KG1 (cell line): ENCODE data around the gene IL6.
"Not testable (repeated sequence)": the region's sequence is repeated elsewhere in the genome, so short reads cannot be mapped to it uniquely, and the experiment has no call there.

ENCODE experiments used
- DNase-seq: peaks from one replicate; lab custom pipeline; 2025; lab: John Stamatoyannopoulos, UW

IL6 gene

GRCh38 chr7:22727714-22728035, 675 bp downstream of the IL6 start:
- DNase-seq = no peak

- no peak for DNase-seq
Observed at GRCh38 chr7:22728401-22729029, 1.5 kb downstream of the IL6 start.

DNA sequence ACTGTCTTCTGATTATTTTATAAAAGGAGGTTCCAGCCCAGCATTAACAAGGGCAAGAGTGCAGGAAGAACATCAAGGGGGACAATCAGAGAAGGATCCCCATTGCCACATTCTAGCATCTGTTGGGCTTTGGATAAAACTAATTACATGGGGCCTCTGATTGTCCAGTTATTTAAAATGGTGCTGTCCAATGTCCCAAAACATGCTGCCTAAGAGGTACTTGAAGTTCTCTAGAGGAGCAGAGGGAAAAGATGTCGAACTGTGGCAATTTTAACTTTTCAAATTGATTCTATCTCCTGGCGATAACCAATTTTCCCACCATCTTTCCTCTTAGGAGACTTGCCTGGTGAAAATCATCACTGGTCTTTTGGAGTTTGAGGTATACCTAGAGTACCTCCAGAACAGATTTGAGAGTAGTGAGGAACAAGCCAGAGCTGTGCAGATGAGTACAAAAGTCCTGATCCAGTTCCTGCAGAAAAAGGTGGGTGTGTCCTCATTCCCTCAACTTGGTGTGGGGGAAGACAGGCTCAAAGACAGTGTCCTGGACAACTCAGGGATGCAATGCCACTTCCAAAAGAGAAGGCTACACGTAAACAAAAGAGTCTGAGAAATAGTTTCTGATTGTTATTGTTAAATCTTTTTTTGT, 2.3 kb downstream of the IL6 start:
- no peak for DNase-seq

- DNase-seq = no peak
Observed at GRCh38 chr7:22730066-22730710, 3.2 kb downstream of the IL6 start.

DNA sequence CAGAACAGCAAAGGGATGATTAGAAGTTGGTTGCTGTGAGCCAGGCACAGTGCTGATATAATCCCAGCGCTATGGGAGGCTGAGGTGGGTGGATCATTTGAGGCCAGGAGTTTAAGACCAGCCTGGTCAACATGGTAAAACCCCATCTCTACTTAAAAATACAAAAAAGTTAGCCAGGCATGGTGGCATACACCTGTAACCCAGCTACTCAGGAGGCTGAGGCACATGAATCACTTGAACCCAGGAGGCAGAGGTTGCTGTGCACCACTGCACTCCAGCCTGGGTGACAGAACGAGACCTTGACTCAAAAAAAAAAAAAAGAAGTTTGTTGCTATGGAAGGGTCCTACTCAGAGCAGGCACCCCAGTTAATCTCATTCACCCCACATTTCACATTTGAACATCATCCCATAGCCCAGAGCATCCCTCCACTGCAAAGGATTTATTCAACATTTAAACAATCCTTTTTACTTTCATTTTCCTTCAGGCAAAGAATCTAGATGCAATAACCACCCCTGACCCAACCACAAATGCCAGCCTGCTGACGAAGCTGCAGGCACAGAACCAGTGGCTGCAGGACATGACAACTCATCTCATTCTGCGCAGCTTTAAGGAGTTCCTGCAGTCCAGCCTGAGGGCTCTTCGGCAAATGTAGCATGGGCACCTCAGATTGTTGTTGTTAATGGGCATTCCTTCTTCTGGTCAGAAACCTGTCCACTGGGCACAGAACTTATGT, 4.1 kb downstream of the IL6 start:
- DNase-seq = no peak

DNA sequence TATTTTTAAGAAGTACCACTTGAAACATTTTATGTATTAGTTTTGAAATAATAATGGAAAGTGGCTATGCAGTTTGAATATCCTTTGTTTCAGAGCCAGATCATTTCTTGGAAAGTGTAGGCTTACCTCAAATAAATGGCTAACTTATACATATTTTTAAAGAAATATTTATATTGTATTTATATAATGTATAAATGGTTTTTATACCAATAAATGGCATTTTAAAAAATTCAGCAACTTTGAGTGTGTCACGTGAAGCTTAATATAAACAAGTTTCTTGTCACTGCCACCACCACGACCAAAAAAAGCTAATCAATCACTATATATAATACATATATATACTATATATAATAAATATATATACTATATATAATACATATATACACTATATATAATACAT, 4.8 kb downstream of the IL6 start:
- DNase-seq = no peak

DNA sequence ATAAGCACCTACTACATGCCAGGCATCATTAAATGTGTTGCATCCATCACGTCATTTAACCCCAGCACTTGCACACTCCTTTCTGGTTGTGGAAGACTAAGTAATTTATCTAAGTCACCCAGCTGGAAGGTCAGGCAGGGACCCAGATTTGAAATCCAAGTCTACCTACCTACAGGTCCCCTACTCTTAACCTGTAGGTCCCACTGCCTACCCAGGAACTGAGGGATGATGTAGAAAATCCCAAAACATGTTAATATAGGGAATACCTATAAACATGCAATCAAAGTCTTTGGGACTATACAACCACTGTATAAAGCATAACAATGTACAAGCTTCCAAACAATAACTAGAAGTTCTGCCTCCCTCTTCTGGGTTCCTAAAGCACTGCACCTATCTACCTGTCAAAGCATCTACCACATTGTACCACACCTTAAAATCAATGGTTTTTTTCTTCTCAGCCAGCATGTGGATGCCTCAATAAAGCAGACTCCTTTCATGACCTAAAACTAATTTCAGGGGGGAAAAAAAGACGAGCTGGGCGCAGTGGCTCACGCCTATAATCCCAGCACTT, 5.6 kb downstream of the IL6 start:
- no peak for DNase-seq

DNA sequence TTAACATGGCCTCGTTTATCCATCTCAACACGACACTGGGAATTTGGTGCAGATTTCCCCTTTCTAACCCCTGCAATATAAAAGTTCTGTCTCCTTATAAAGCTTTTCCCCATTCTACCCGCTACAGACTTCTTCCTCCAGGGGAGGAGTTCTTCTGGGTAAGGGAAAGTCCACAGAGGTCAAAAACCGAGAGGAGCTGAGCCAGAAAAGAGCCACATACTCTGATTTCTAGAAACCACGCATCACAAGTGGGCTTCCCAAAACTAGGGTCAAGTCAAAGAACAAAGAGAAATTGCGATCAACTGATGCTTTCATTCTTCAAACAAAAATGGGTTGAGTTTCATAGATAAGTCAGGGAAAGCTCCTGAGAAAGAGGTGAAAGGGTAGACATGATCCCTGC, 6.8 kb downstream of the IL6 start:
- DNase-seq = no peak

DNA sequence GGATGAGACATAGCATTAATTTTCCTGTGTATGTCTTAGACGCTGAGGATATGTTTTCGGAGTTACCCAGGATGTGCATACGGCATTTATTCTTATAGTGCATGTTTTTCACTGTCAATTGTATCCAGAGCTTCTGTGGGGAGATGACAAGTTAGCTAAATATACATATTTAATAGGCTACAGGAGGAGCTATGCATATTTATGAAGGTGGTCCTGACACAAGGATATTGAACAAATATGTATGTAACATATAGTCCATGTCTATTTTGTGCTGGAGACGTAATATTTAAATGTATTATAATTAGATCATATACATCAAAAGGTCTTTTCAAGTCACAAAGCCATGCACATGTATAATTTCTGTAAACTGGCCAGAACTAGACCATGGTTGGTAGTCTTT, 16.0 kb downstream of the IL6 start:
- no peak for DNase-seq

DNA sequence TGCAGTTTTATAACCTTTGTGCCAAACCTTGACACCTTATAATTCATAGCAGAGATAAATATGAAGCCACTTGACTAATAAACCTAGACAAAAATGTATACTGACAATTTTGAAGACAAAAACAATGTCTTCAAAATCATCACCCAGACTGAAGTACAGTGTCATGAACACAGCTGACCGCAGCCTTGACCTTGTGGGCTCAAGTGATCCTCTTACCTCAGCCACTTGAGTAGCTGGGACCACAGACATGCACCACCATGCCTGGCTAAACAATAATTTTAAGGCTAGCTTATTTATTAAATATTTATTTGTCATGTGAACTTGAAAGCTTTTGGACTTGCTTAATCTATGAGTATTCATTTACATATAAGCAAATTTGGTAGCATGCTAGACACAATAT, 24.3 kb downstream of the IL6 start:
- no peak for DNase-seq

DNA sequence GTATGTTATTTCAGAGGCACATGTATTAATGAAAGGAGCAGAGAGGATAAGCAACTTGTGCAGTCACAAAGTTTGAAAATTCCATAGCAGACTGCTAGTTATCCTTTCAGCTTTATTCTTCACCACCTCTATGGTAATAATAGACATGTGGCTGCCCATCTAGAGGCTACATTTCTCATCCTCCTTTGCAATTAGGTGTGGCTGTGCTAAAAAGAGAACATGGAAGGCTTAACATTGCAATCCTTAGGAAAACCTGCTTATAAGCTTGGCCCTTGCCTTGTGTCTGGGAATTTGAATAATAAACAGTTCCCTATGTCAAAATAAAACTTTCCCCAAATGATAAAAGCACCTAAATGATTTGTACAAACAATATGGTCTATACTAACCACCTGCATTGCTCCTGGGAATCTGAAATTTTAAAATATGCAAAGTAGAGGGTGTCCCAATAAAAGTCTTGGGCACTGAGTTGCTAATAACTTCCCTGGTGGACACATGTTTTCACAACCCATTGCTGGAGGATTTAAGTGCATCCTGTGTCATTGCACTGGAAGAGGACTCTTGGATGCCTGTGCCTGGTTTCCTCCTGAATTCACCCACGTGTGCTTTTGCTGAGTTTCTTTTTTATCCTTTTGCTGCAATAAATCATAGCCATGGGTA, 30.5 kb downstream of the IL6 start:
- no peak for DNase-seq

- DNase-seq = no peak
Observed at GRCh38 chr7:22758576-22758975, 31.6 kb downstream of the IL6 start.

DNA sequence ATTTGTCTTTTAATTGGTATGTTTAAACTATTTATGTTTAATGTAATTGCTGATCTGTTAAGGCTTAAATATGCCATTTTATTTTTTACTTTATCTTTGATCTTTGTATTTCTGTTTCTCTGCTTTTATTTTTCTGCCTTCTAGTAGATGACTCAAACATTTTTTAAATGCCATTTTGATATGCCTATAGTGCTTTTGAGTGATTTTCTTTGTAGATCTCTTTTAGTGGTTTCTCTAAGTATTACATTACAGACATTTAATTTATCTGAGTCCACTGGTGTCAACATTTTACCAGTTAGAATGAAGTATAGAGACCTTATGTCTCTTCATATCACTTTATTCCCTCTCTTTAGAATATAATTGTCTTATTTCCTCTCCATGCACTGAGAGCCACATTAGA, 32.7 kb downstream of the IL6 start:
- no peak for DNase-seq

DNA sequence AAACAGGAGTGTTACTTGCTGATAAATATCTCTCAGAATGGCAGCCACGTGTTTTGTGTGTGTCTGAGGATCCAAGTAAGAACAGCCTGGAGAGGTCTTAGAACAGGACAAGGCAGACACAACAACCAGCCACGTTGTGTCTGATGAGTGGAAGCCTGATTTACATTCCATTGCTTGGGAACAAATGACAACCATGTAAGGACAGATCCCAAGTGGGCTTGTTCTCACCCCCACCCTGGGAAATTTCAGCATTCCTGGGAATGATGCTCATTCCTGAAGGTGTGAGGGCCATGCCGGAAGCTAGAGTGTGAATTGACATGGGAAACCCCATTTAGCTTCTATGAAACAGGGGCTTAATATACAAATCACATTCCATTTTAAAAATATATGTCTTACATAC, 35.9 kb downstream of the IL6 start:
- no peak for DNase-seq

GRCh38 chr7:22765609-22766008, 38.6 kb downstream of the IL6 start:
- no peak for DNase-seq

DNA sequence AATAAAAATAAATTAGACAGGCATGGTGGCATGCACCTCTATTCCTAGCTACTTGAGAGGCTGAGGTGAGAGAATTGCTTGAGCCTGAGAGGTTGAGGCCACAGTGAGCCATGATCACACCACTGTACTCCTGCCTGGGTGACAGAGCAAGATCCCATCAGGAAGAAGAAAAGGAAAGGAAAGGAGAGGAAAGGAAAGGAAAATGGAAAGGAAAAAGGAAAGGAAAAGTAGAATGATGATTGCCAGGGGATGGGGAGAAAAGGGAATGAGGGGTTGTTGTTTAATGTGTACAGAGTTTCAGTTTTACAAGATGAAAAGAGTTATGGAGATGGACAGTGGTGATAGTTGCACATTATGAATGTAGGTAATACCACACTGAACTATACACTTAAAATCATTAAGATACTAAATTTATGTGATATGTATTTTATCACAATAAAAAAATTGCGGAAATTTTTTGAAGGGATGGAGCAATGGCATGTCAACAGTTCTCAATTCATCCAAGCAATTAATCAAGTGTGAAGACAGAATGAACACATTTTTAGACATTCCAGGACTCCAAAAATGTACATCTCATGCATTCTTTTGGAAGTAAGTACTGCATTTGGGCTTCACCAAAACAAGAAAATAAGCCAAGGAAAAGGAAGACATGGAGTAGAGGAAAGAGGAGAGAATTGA, 44.3 kb downstream of the IL6 start:
- no peak for DNase-seq

DNA sequence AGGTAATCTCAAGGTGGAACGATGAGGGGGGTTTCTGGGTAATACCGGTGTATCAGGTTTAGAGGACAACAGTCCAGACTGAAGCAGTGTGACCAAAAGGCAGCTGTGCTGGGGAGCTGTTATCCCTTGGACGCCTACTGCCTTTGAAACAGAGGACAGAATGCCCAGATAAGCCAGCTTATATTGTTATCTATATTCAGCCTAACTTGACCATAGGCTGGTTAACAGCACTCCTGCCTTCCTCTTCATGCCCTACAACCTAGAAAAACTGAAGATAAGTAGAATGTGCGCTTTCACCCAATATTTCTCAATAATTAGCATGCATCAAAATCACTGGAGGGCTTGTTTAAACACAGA, 44.9 kb downstream of the IL6 start:
- no peak for DNase-seq

DNA sequence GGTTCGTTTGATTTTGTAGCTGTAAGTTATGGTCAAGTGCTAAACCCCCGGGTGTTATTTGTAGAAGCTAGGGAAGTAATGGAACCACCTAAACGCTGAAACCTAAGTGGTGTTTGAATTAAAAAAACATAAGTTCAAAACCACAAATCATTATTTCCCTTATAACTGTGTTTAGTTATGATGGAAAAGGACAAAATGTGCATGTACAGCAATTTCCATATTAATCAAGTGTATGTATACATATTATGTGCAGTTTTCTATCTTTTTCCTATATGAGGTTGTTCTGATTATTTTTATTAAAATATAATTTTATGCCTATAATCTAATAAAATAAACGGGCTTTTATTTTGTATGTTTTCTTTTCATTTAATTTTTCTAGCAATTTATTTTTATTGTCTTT, 45.9 kb downstream of the IL6 start:
- no peak for DNase-seq

- no peak for DNase-seq
Observed at GRCh38 chr7:22776964-22777363, 50.0 kb downstream of the IL6 start.

- not testable (repeated sequence) for DNase-seq
Observed at GRCh38 chr7:22779730-22780323, 52.8 kb downstream of the IL6 start.

DNA sequence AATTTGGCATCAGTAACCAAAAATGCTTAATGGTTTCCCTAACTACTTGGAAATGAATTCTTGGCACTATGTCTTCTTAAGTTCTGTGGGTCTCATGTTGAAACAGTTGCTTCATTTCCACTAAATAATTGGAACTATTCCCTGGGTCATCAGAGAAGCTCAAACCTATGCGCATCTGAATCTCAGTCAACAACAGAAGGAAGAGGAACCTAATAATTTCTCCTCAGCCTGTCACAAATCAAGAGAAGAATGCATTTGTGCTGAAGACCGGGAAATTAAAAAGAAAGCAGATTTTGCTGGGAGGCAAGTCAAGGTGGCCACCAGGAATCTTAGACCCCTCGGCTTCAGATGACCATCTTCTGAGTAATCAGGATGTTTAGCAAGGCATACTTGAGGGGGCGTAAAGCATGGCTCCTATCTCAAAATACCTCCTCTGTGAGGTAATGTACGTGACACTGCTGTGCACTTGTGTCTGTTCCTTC, 54.3 kb downstream of the IL6 start:
- DNase-seq = no peak
